Testis (tissue), 2 donors: Measurements from ENCODE around the gene F13B.
"Not testable (repeated sequence)": the region's sequence is repeated elsewhere in the genome, so short reads cannot be mapped to it uniquely, and the experiment has no call there.

Source experiments
- CTCF ChIP-seq, 3 experiments: fragments of 450-650 bp in 2 of 3; fragments of 200-600 bp in 1 of 3; sonication (generic) in 1 of 3; IDR thresholded peaks; one replicate each; pipeline ENCODE4 v1.5.1; 2016 to 2019; ENCODE audit warnings: antibody characterized with exemption in 3 of 3, mild to moderate bottlenecking in 2 of 3, moderate library complexity in 1 of 3
- POLR2A ChIP-seq: fragments of 450-650 bp; IDR thresholded peaks from one replicate; pipeline ENCODE4 v1.6.1; 2017; ENCODE audit warnings: antibody characterized with exemption, mild to moderate bottlenecking, moderate library complexity

GRCh38 chr1:197096971-197097370, 29.9 kb upstream of the F13B start:
- not testable (repeated sequence) for TF ChIP-seq CTCF (IDR thresholded peaks at IDR 0.05); POLR2A
